ENCODE data around the gene CIDEC. TPM values are rescaled to one million over a fixed set of nuclear protein-coding genes. Genes with fewer than 3 reads are reported as not detected.
"Not testable (repeated sequence)": the region's sequence is repeated elsewhere in the genome, so short reads cannot be mapped to it uniquely, and the experiment has no call there.

Gene CIDEC
- total and polyA plus RNA-seq, 3 donors from 2014 or later: 1.1 to 2.9 (median 1.6) TPM

- WGBS, 2 donors: 65% methylated on average over 4 of the region's 4 CpGs
- DNase-seq: no peak
- TF ChIP-seq, protein P1, sequence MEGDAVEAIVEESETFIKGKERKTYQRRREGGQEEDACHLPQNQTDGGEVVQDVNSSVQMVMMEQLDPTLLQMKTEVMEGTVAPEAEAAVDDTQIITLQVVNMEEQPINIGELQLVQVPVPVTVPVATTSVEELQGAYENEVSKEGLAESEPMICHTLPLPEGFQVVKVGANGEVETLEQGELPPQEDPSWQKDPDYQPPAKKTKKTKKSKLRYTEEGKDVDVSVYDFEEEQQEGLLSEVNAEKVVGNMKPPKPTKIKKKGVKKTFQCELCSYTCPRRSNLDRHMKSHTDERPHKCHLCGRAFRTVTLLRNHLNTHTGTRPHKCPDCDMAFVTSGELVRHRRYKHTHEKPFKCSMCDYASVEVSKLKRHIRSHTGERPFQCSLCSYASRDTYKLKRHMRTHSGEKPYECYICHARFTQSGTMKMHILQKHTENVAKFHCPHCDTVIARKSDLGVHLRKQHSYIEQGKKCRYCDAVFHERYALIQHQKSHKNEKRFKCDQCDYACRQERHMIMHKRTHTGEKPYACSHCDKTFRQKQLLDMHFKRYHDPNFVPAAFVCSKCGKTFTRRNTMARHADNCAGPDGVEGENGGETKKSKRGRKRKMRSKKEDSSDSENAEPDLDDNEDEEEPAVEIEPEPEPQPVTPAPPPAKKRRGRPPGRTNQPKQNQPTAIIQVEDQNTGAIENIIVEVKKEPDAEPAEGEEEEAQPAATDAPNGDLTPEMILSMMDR (IDR thresholded peaks at IDR 0.05): no peak
- no peak for TF ChIP-seq POLR2A (IDR thresholded peaks at IDR 0.05)
- Histone ChIP-seq H3K4me3 (no peak overlapping the region), H3K27ac (no peak overlapping the region), H3K9me3 (no peaks in the 10 kb centered on the region), H3K27me3 (no peaks in the 10 kb centered on the region), H3K36me3 (ENCODE audit: low read depth, missing control alignments) (no peaks in the 10 kb centered on the region), H3K4me1 (no peaks in the 10 kb centered on the region)
- intact Hi-C loops (cut with DNase I; ENCODE audit: low total_unique reads): no loop called here
These were observed 23.2 kb upstream of the CIDEC start for GRCh38 chr3:9903238-9903624.

DNA sequence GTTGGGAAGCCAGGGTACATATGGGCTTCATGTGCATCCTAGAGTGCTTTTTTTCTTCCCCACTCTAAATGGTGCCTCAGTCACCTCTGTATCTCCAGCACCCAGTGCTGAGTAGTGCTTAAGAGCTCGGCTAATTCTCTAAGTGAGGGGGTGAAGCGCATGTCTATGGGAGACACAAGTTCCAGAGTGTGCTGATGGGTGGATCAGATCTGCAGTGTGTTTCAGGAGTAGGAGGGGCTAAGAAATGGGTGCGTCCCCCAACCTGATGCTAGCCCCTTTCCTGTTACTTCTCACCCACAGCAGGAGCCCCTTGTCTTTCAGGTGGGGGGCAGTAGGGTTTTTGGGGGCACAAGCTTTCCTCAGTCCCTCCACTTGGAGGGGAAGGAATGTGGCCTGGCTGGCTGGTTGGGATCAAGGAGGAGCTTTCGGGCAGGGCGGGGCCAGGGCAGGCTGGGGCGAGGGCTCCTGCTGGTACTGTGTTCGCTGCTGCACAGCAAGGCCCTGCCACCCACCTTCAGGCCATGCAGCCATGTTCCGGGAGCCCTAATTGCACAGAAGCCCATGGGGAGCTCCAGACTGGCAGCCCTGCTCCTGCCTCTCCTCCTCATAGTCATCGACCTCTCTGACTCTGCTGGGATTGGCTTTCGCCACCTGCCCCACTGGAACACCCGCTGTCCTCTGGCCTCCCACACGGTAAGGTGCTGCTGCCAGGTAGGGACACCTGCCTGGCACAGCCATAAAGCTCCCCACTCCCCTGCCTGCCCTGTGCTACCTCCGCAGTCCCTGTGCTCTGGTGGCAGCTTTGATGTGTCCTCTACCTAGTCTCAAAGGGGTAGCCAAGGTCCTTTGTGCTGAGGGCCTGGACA lies 22.6 kb upstream of the CIDEC start, which contains the start of gene IL17RE:
IL17RE (plus strand) TSS at position 477 of the 866 bp plus-strand sequence; CDS start at position 562, 85 bp downstream.
- 65 to 66% methylated on average over 7 to 13 of the region's 13 CpGs for WGBS, 2 donors
- intact Hi-C loops (cut with DNase I; ENCODE audit: low total_unique reads): no loop called here

GRCh38 chr3:9901967-9902366 lies 21.9 kb upstream of the CIDEC start:
- no peaks in the 10 kb centered on the region for H3K36me3 ChIP-seq (ENCODE audit: low read depth, missing control alignments)
- TF ChIP-seq, protein P1 (IDR thresholded peaks at IDR 0.05): no peak
- TF ChIP-seq POLR2A (IDR thresholded peaks at IDR 0.05): no peak

More for the DNA sequence above, 22.6 kb upstream of the CIDEC start, which contains the start of gene IL17RE:
- TF ChIP-seq, protein P1 (IDR thresholded peaks at IDR 0.05): no peak
- no peak for TF ChIP-seq POLR2A (IDR thresholded peaks at IDR 0.05)
- no peak for DNase-seq
- Histone ChIP-seq H3K27me3 (no peaks in the 10 kb centered on the region), H3K27ac (no peak within 1 kb of the TSS), H3K36me3 (ENCODE audit: low read depth, missing control alignments) (no peaks in the 10 kb centered on the region), H3K4me1 (peaks cover 4% of the 10 kb centered on the region), H3K4me3 (no peak within 1 kb of the TSS), H3K9me3 (no peaks in the 10 kb centered on the region)

DNA sequence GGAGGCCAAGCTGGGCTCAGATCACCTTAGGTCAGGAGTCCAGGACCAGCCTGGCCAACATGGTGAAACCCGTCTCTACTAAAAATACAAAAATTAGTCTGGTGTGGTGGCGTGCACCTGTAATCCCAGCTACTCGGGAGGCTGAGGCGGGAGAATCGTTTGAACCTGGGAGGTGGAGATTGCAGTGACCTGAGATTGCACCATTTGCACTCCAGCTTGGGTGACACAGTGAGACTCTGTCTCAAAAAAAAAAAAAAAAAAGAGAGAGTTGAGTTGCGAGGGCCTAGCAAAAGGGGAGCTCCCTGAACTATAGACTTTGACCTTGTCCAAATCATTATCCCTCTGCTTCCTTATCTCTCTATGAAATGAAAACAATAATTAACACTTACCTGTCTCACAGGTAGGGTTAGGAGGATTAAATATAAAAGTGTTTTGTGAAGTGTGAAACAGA lies 20.9 kb upstream of the CIDEC start:
- H3K36me3 ChIP-seq (ENCODE audit: low read depth, missing control alignments); intact Hi-C loops (cut with DNase I; ENCODE audit: low total_unique reads); H3K4me3 ChIP-seq; H3K4me1 ChIP-seq; DNase-seq; H3K27ac ChIP-seq; H3K9me3 ChIP-seq; H3K27me3 ChIP-seq: not testable (repeated sequence)
- 87 to 93% methylated on average over 6 of the region's 6 CpGs for WGBS, 2 donors

More at GRCh38 chr3:9901967-9902366, 21.9 kb upstream of the CIDEC start:
- Histone ChIP-seq H3K4me3 (no peak overlapping the region), H3K27ac (no peak overlapping the region), H3K9me3 (no peaks in the 10 kb centered on the region), H3K27me3 (no peaks in the 10 kb centered on the region), H3K4me1 (peaks cover 4% of the 10 kb centered on the region)
- WGBS, 2 donors: 77 to 94% methylated on average over 3 to 5 of the region's 5 CpGs
- no peak for DNase-seq
- intact Hi-C loops (cut with DNase I; ENCODE audit: low total_unique reads): no loop called here

DNA sequence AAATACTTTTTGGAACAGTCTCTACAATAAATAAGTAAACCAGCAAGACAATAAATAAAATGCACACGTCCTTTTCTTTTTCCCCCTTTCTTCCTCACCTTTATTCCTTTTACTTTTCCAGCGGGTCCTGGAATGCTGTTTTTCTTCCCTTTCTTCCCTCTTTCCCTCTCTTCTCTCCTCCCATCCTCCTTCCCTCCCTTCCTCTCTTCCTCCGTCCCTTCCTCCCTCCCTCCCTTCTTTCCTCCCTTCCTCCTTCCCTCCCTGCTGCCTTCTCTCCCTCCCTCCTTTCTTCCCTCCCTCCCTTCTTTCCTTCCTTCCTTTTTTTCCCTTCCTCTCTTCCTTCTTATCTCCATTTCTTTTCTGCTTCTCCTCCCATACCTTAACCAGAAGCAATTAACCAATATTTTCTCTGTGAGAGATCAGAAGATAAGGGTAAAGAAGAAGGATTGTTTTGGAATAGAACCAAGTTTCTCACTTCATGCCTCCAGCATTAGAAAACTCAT lies 19.3 kb upstream of the CIDEC start:
- Histone ChIP-seq H3K27ac (no peak overlapping the region), H3K4me3 (no peak overlapping the region), H3K4me1 (peaks cover 4% of the 10 kb centered on the region), H3K36me3 (ENCODE audit: low read depth, missing control alignments) (no peaks in the 10 kb centered on the region), H3K9me3 (no peaks in the 10 kb centered on the region), H3K27me3 (no peaks in the 10 kb centered on the region)
- DNase-seq: no peak
- no peak for TF ChIP-seq POLR2A (IDR thresholded peaks at IDR 0.05)
- TF ChIP-seq, protein P1 (IDR thresholded peaks at IDR 0.05): no peak
- 75 to 76% methylated on average over 3 of the region's 3 CpGs for WGBS, 2 donors
- intact Hi-C loops (cut with DNase I; ENCODE audit: low total_unique reads): no loop called here

Data from testis (tissue), 3 donors.